K562 (cell line): ENCODE measurements around the gene MGRN1. TPM values are rescaled to one million over a fixed set of nuclear protein-coding genes. Genes with fewer than 3 reads are reported as not detected.

ENCODE experiments used
- ATAC-seq: fragments of 200-7000 bp; cut with Tn5 transposase; 3 replicates; pipeline ENCODE4 v1.9.1; 2020; ENCODE audit warnings: moderate library complexity
- BruUV-seq: library from RNA; stranded (reverse); fragments of 400-500 nt; replicated peaks from 2 replicates; lab custom pipeline; 2021; lab: Mats Ljungman, UMichigan
- CTCF ChIA-PET: fragments of 300-600 bp; formaldehyde crosslinking; extraction: SDS; loops from one replicate; lab custom pipeline; 2021; ENCODE audit warnings: low intra/inter-chr PET ratio; lab: Yijun Ruan, JAX
- POLR2A ChIA-PET: fragments of 300-600, 350-650 bp; sonication (Branson Sonifier 250); formaldehyde crosslinking; extraction: SDS; loops from one replicate; lab custom pipeline; 2021; ENCODE audit warnings: antibody characterized with exemption, inconsistent platforms; lab: Yijun Ruan, JAX
- DNase-seq, 4 experiments: peaks; one replicate each; pipeline versions ENCODE4 v3.0.0 to v3.0.0-alpha.2; 2011 to 2018; ENCODE audit warnings: low spot score in 3 of 4, mixed read lengths in 3 of 4; ENCODE audit errors: extremely low read depth in 1 of 4
- FAIRE-seq: peaks from 2 replicates; lab custom pipeline; 2011; peaks lifted over from hg19 to GRCh38; lab: Jason Lieb, UNC
- H2AFZ ChIP-seq: 2 replicates; pipeline ENCODE4 v1.6.0; 2011; ENCODE audit warnings: low read depth, low read length, control low read depth, inconsistent platforms
- H3K27ac ChIP-seq: fragments of 200-600 bp; 3 replicates; pipeline ENCODE4 v1.8.0; 2011; ENCODE audit warnings: low read depth, mild to moderate bottlenecking, control low read depth, inconsistent platforms, low read length, moderate library complexity, mixed read lengths; ENCODE audit errors: extremely low read depth
- H3K27me3 ChIP-seq, 2 experiments: fragments of 300-600 bp in 1 of 2; 2 replicates in 1 of 2; 3 replicates in 1 of 2; pipeline versions ENCODE4 v1.6.0 to v1.8.0; 2011; ENCODE audit warnings: inconsistent platforms in 2 of 2, low read length in 2 of 2, mild to moderate bottlenecking in 1 of 2, mixed read lengths in 1 of 2, moderate library complexity in 1 of 2; ENCODE audit not compliant: control insufficient read depth in 2 of 2, insufficient read depth in 2 of 2
- H3K36me3 ChIP-seq: fragments of 300-600 bp; 3 replicates; pipeline ENCODE4 v1.8.0; 2011; ENCODE audit warnings: mild to moderate bottlenecking, low read length, inconsistent platforms; ENCODE audit not compliant: control insufficient read depth, insufficient read depth
- H3K4me1 ChIP-seq, 2 experiments: fragments of 200-600 bp in 1 of 2; replicated peaks in 1 of 2; 2 replicates in 1 of 2; 3 replicates in 1 of 2; pipeline versions ENCODE4 v1.5.1 to v1.8.0; 2011; ENCODE audit warnings: inconsistent platforms in 2 of 2, low read length in 2 of 2, mild to moderate bottlenecking in 1 of 2, mixed read lengths in 1 of 2, moderate library complexity in 1 of 2; ENCODE audit not compliant: control insufficient read depth in 2 of 2, insufficient read depth in 2 of 2
- H3K4me2 ChIP-seq: 2 replicates; pipeline ENCODE4 v1.6.1; 2011; ENCODE audit warnings: low read length, control low read depth, inconsistent platforms, mixed read lengths; ENCODE audit not compliant: insufficient read depth
- H3K4me3 ChIP-seq: fragments of 200-600 bp; sonication (generic), shearing (Covaris generic); 2 replicates; pipeline ENCODE4 v1.5.1; 2016; ENCODE audit warnings: control low read depth, inconsistent platforms
- H3K79me2 ChIP-seq: fragments of 200-600 bp; 3 replicates; pipeline ENCODE4 v1.8.0; 2011; ENCODE audit warnings: low read length, inconsistent platforms; ENCODE audit not compliant: control insufficient read depth, insufficient read depth
- H3K9ac ChIP-seq, 2 experiments: 2 replicates each; pipeline versions ENCODE4 v1.6.0 to v1.6.1; 2011; ENCODE audit warnings: low read depth in 2 of 2, low read length in 2 of 2, control low read depth in 1 of 2, inconsistent platforms in 1 of 2, mild to moderate bottlenecking in 1 of 2, mixed read lengths in 1 of 2; ENCODE audit not compliant: insufficient read depth in 1 of 2
- H3K9me1 ChIP-seq: one replicate; pipeline ENCODE4 v1.6.0; 2011; ENCODE audit warnings: inconsistent platforms, mild to moderate bottlenecking, low read length, moderate library complexity; ENCODE audit not compliant: control insufficient read depth, insufficient read depth
- H3K9me3 ChIP-seq: replicated peaks from 2 replicates; pipeline ENCODE4 v1.5.1; 2011; ENCODE audit warnings: low read depth, low read length, inconsistent platforms; ENCODE audit not compliant: control insufficient read depth, insufficient read depth
- H4K20me1 ChIP-seq: replicated peaks from 2 replicates; pipeline ENCODE4 v1.6.1; 2011; ENCODE audit warnings: low read length, inconsistent platforms, mixed read lengths; ENCODE audit not compliant: control insufficient read depth, insufficient read depth
- CBFA2T2 ChIP-seq: fragments of 450-650 bp; conservative IDR thresholded peaks from 2 replicates; pipeline ENCODE4 v1.6.1; 2017; ENCODE audit warnings: mild to moderate bottlenecking
- CBX5 ChIP-seq: IDR thresholded peaks from 2 replicates; pipeline ENCODE4 v1.6.1; 2014; ENCODE audit warnings: low read depth, borderline replicate concordance
- E4F1 ChIP-seq: fragments of 250-450 bp; sonication (Bioruptor Pico); IDR thresholded peaks from 2 replicates; pipeline ENCODE4 v1.5.0; 2021; ENCODE audit warnings: mild to moderate bottlenecking, borderline replicate concordance
- ETV5 ChIP-seq: sonication (generic); formaldehyde crosslinking; IDR thresholded peaks from 2 replicates; pipeline ENCODE4 v1.4.0; 2020; ENCODE audit warnings: low read depth, mild to moderate bottlenecking, missing genetic modification reagents
- HIVEP1 ChIP-seq: fragments of 250-450 bp; sonication (Bioruptor Pico); IDR thresholded peaks from 2 replicates; pipeline ENCODE4 v1.4.0; 2020; ENCODE audit warnings: mild to moderate bottlenecking
- HNRNPLL ChIP-seq: fragments of 200-400 bp; formaldehyde crosslinking; IDR thresholded peaks from 2 replicates; pipeline ENCODE4 v1.6.1; 2017; ENCODE audit warnings: low read length, low read depth, mild to moderate bottlenecking; ENCODE audit not compliant: poor library complexity, severe bottlenecking
- KLF1 ChIP-seq: fragments of 450-650 bp; IDR thresholded peaks from 2 replicates; pipeline ENCODE4 v1.6.1; 2016; ENCODE audit warnings: missing genetic modification characterization, missing compliant biosample characterization
- MLX ChIP-seq, 2 experiments: fragments of 450-650 bp in 1 of 2; sonication (generic) in 1 of 2; formaldehyde crosslinking; conservative IDR thresholded peaks; 2 replicates each; pipeline versions ENCODE4 v1.4.0 to v1.8.1; 2020 to 2022; ENCODE audit warnings: mild to moderate bottlenecking in 1 of 2, missing genetic modification reagents in 1 of 2
- NFE2 ChIP-seq: IDR thresholded peaks from 2 replicates; pipeline ENCODE4 v1.6.1; 2014; ENCODE audit warnings: antibody characterized with exemption, low read depth
- NR2C2 ChIP-seq, 2 experiments: fragments of 200-800 bp in 1 of 2; sonication (Bioruptor generic) in 1 of 2; sonication (generic) in 1 of 2; formaldehyde crosslinking in 1 of 2; IDR thresholded peaks; 2 replicates each; pipeline versions ENCODE4 v1.6.1 to v1.8.0; 2016 to 2022; ENCODE audit warnings: mild to moderate bottlenecking in 1 of 2, missing compliant biosample characterization in 1 of 2, missing genetic modification characterization in 1 of 2, missing genetic modification reagents in 1 of 2
- POLR2A ChIP-seq: fragments of 450-650 bp; conservative IDR thresholded peaks from 2 replicates; pipeline ENCODE4 v1.6.1; 2016
- POLR3G ChIP-seq: IDR thresholded peaks from 2 replicates; pipeline ENCODE4 v1.6.1; 2011; ENCODE audit not compliant: insufficient read length, insufficient replicate concordance; ENCODE audit errors: extremely low read depth
- TBP ChIP-seq: optimal IDR thresholded peaks from 2 replicates; pipeline ENCODE3; 2011; ENCODE audit warnings: low read depth, low read length, improper control_type of control experiment
- THRB ChIP-seq: fragments of 450-650 bp; formaldehyde crosslinking; conservative IDR thresholded peaks from 2 replicates; pipeline ENCODE4 v1.4.0; 2022; ENCODE audit warnings: mild to moderate bottlenecking, missing genetic modification characterization
- ZNF584 ChIP-seq: fragments of 200-800 bp; sonication (Bioruptor generic); IDR thresholded peaks from 2 replicates; pipeline ENCODE4 v1.6.1; 2016; ENCODE audit warnings: low read depth, mild to moderate bottlenecking, missing genetic modification characterization, missing compliant biosample characterization
- ZNF644 ChIP-seq: fragments of 200-800 bp; sonication (Bioruptor generic); IDR thresholded peaks from 2 replicates; pipeline ENCODE4 v1.6.1; 2016; ENCODE audit warnings: low read depth, missing genetic modification characterization, missing compliant biosample characterization
- WGBS: fragments of 100-300 bp; shearing (Covaris generic); methylation state at CpG from one replicate; pipeline ENCODE4 v1.1.6; 2016; ENCODE audit warnings: low coverage, mixed read lengths; ENCODE audit not compliant: insufficient coverage; ENCODE audit errors: missing lambda C conversion rate; 5-methylcytosine and 5-hydroxymethylcytosine counted together
- in situ Hi-C: fragments of 300-500 bp; cut with MboI; formaldehyde crosslinking; loops from 4 replicates; pipeline ENCODE4 v1.15.0; 2018; ENCODE audit warnings: inconsistent platforms, mixed read lengths
- intact Hi-C: fragments of 100-400 bp; cut with micrococcal nuclease; formaldehyde crosslinking; loops from 2 replicates; pipeline ENCODE4 v1.14.2; 2022
- polyA plus RNA-seq, 8 experiments: library from polyadenylated mRNA; depleted of rRNA in 4 of 8; stranded (reverse) in 5 of 8; unstranded in 3 of 8; fragments of >200 nt; fragmentation: Nextera tagmentation in 2 of 8; fragmentation: Illumina TruSeq in 1 of 8; extraction: Ambion mirVana in 2 of 8; extraction: Trizol in 1 of 8; gene quantifications; 2 replicates each; pipeline versions ENCODE4 v1.2.1 to v1.2.3, GENCODE V29; 2011 to 2014; ENCODE audit warnings: inconsistent platforms in 1 of 8, missing spikeins in 1 of 8
- total RNA-seq, 7 experiments: library from RNA; depleted of rRNA in 6 of 7; stranded (reverse); fragments of >200 nt in 6 of 7; fragmentation: Illumina TruSeq in 2 of 7; extraction: Trizol in 2 of 7; gene quantifications; 2 replicates each; pipeline versions ENCODE4 v1.2.1 to v1.2.3, GENCODE V29; 2011 to 2021; ENCODE audit warnings: low replicate concordance in 1 of 7
- TF ChIP-seq, protein P1 (sequence below): fragments of 250-450 bp; sonication (Bioruptor Pico); IDR thresholded peaks from 2 replicates; pipeline ENCODE4 v1.4.0; 2020; ENCODE audit warnings: mild to moderate bottlenecking, moderate library complexity

Gene MGRN1
- total and polyA plus RNA-seq, 9 of the 15 experiments (the other 6 are each of a cell fraction or from before 2014, with no cell fraction given), result 0.15 to 37.9 (median 6.0) TPM

GRCh38 chr16:4656221-4656620 lies 31.6 kb downstream of the MGRN1 start:
- no peaks in the 10 kb centered on the region for H3K79me2 ChIP-seq
- ATAC-seq (no peak), FAIRE-seq (no peak), DNase-seq (no peak)
- no TSS peak for BruUV-seq
- H3K9me1 ChIP-seq, result no peaks in the 10 kb centered on the region
- CTCF ChIA-PET, result no interaction called here
- H3K4me3 ChIP-seq, result no peak overlapping the region
- no peak overlapping the region for H2AFZ ChIP-seq
- peaks cover 64% of the 10 kb centered on the region; the same call in 2 of the 3 replicates for H3K36me3 ChIP-seq
- no peak overlapping the region for H3K27ac ChIP-seq
- TF ChIP-seq NR2C2 (CRISPR knock-in tag; IDR thresholded peaks at IDR 0.05), result no peak
- TF ChIP-seq NR2C2 (tag; IDR thresholded peaks at IDR 0.05), result no peak
- TF ChIP-seq POLR3G, result no peak
- TF ChIP-seq CBX5, result no peak
- TF ChIP-seq HIVEP1 (CRISPR knock-in tag), result no peak
- no peak for TF ChIP-seq NFE2
- TF ChIP-seq, protein P1, sequence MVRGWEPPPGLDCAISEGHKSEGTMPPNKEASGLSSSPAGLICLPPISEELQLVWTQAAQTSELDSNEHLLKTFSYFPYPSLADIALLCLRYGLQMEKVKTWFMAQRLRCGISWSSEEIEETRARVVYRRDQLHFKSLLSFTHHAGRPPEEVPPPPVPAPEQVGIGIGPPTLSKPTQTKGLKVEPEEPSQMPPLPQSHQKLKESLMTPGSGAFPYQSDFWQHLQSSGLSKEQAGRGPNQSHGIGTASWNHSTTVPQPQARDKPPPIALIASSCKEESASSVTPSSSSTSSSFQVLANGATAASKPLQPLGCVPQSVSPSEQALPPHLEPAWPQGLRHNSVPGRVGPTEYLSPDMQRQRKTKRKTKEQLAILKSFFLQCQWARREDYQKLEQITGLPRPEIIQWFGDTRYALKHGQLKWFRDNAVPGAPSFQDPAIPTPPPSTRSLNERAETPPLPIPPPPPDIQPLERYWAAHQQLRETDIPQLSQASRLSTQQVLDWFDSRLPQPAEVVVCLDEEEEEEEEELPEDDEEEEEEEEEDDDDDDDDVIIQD (CRISPR knock-in tag), result no peak
- no peak for TF ChIP-seq TBP
- TF ChIP-seq KLF1 (tag), result no peak
- no peak for TF ChIP-seq CBFA2T2
- TF ChIP-seq ETV5 (CRISPR knock-in tag), result no peak
- no peak for TF ChIP-seq ZNF584
- no peak for TF ChIP-seq HNRNPLL
- no peak for TF ChIP-seq E4F1 (CRISPR knock-in tag)
- TF ChIP-seq ZNF644 (tag), result no peak
- TF ChIP-seq MLX (CRISPR knock-in tag; conservative IDR thresholded peaks at IDR 0.05), result no peak
- no peak for TF ChIP-seq POLR2A
- no peak for TF ChIP-seq THRB (CRISPR knock-in tag)
- H4K20me1 ChIP-seq, result no peaks in the 10 kb centered on the region
- H3K4me1 ChIP-seq, result peaks cover 0 to 20% of the 10 kb centered on the region in 2 experiments; a peak in 2 of 5 replicates
- H3K9me3 ChIP-seq, result no peaks in the 10 kb centered on the region
- in situ Hi-C loops (no loop called here), intact Hi-C loops (no loop called here)
- no peaks in the 10 kb centered on the region for H3K27me3 ChIP-seq
- H3K9ac ChIP-seq, result no peak overlapping the region
- no peak overlapping the region for H3K4me2 ChIP-seq
- WGBS, result 94% methylated on average over 12 of the region's 12 CpGs
- POLR2A ChIA-PET, result no interaction called here
